Mammary microvascular endothelial cell (primary cell): ENCODE data around the gene BBC3. TPM values are rescaled to one million over a fixed set of nuclear protein-coding genes. Genes with fewer than 3 reads are reported as not detected.

Experiments
- total RNA-seq: library from RNA; depleted of rRNA; stranded (reverse); fragments of >200 nt; gene quantifications from 2 replicates; pipeline ENCODE4 v1.2.3, GENCODE V29; 2015

Gene BBC3, protein sequence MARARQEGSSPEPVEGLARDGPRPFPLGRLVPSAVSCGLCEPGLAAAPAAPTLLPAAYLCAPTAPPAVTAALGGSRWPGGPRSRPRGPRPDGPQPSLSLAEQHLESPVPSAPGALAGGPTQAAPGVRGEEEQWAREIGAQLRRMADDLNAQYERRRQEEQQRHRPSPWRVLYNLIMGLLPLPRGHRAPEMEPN
- 22.5 and 25.8 TPM in 2 replicates for total RNA-seq

DNA sequence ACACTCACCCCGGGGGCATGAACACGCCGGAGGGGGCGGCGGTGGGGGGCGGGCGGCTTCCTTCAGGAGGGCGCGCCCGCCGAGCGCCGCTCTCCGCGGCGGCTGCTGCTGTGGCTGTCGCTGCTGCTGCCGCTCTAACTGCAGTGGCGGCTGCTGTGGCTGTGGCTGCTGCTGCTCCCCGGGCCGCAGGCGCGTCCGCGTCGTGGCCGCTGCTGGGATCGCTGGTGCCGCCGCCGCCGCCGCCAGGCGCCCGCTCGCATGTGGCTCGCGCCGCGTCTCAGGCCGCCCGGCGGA is at the start of gene BBC3:
Gene BBC3 (minus strand): TSS at position 279 of the 294 bp plus-strand sequence. CDS start 2,768 bp downstream, outside the sequence.

DNA sequence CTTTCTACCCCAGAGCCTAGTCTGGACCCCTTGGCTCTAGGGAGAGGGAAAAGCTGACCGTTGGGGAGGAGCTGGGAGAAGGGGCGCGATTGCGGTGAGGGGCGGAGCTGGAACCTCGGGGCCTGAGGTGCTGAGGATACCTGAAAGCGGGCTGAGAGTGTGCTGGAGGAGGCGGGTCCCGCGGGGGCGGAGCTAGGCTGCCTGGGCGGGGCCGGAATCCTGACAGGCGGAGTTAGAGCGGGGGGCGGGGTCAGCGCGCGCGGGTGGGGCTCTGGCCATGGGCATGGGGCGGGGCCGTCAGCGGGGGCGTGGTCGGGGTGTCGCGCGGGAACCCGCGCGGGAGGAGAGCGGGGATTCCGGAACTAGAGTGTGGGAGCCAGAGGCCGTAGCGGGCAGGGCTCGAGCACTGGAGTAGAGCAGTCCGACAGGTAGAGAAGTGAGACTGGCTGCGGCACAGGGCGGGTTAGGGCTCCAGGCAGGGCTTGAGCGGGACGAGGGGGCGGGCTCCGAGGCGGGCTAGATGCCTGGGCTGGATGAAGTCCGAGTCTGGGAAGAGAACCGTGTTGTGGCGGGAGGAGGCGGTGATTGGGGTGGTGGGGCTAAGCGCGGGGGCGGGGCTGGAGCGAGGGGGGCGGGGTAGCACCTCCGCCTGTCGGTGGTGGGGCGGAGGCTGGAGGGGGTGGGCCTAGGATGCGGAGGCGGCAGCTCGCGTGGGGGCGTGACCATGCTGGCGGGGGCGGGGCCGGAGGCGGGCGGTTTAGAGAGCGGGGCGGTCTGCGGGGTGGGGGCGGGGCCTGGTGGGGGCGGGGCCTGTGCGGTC is 43.3 kb upstream of the BBC3 start, which contains the start of gene INAFM1:
Gene INAFM1 (plus strand): TSS at position 815 of the 820 bp plus-strand sequence. CDS start 35 bp downstream, outside the sequence.

DNA sequence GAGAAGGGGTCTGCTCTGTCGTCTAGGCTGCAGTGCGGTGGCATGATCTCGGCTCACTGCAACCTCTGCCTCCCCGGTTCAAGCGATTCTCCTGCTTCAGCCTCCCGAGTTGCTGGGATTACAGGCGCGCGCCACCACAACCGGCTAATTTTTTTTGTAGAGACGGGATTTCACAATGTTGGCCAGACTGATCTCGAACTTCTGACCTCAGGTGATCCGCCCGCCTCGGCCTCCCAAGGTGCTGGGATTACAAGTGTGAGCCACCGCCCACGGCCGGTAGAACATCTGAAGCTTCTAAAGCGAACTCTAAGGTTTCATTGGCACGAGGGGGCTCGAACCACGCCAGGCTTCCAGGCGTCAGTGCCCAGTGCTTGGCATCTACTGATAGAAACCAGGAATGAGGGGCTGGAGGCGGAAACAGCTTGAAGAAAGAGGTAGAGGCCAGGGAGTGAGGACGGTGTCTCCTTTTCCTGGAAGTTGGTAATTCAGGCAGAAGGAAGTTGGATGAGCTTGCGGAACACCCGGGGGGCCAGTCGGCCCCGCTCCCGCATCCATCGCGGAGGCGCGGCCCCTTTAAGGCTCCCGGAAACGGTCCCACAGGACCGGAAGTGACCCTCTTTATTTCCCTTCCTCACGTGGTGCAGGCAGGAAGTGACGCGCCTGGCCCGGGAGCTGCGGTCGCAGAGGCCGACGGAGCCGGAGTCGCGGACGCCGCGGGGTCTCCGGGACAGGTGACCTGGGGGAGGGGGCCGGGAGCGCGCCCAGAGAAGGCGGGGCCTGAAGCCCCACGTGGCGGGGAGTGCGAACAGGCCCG is 25.1 kb upstream of the BBC3 start, which contains the start of gene CCDC9:
Gene CCDC9 (plus strand): TSS at position 647 of the 814 bp plus-strand sequence. CDS start 1,876 bp downstream, outside the sequence.

Other genes with a start within 250 kb of the BBC3 start
- not detected in 2 replicates for gene NPAS1, start 211.4 kb downstream of the BBC3 start, total RNA-seq
- gene TMEM160, start 182.6 kb downstream of the BBC3 start, total RNA-seq = 56.9 and 67.6 TPM in 2 replicates
- gene ZC3H4, start 117.4 kb downstream of the BBC3 start, total RNA-seq = 26.8 and 30.0 TPM in 2 replicates
- gene SAE1, start 100.4 kb downstream of the BBC3 start, total RNA-seq = 208 and 209 TPM in 2 replicates
- 12.8 and 20.8 TPM in 2 replicates for gene CCDC9, start 25.3 kb upstream of the BBC3 start, total RNA-seq
- gene INAFM1, start 43.7 kb upstream of the BBC3 start, total RNA-seq = 1.5 and 2.1 TPM in 2 replicates
- gene C5AR1, start 78.7 kb upstream of the BBC3 start, total RNA-seq = not detected in 2 replicates
- gene C5AR2, start 101.0 kb upstream of the BBC3 start, total RNA-seq = not detected in 2 replicates
- gene DHX34, start 118.1 kb upstream of the BBC3 start, total RNA-seq = 20.3 and 20.4 TPM in 2 replicates
- not detected in 2 replicates for gene MEIS3, start 188.3 kb upstream of the BBC3 start, total RNA-seq
- not detected in 2 replicates for gene SLC8A2, start 240.7 kb upstream of the BBC3 start, total RNA-seq